Right lobe of liver (tissue), 6 donors: ENCODE data around the gene RAB4A. TPM values are rescaled to one million over a fixed set of nuclear protein-coding genes. Genes with fewer than 3 reads are reported as not detected.

Experiments used
- ATAC-seq, 4 donors: fragments of 200-7000 bp; cut with Tn5 transposase; one replicate each; pipeline ENCODE4 v1.9.1; 2020; ENCODE audit warnings: mild to moderate bottlenecking in 4 of 4, moderate library complexity in 4 of 4
- DNase-seq, 3 donors: peaks; one replicate each; pipeline ENCODE4 v3.0.0-alpha.2; 2020
- H3K27ac ChIP-seq, 3 donors: fragments of 200-600 bp; one replicate each; pipeline ENCODE4 v1.8.0; 2022
- H3K27me3 ChIP-seq, 2 donors: fragments of 200-600 bp; one replicate each; pipeline ENCODE4 v1.8.0; 2022
- H3K36me3 ChIP-seq, 4 donors: fragments of 200-600 bp; sonication (generic) in 1 of 4; one replicate each; pipeline versions ENCODE4 v1.5.1 to v1.8.0; 2017 to 2022; ENCODE audit warnings: control low read depth in 1 of 4
- H3K4me1 ChIP-seq, 4 donors: fragments of 200-600 bp; sonication (generic) in 1 of 4; one replicate each; pipeline versions ENCODE4 v1.5.1 to v1.8.0; 2017 to 2022; ENCODE audit warnings: control low read depth in 1 of 4
- H3K4me3 ChIP-seq, 3 donors: fragments of 200-600 bp; one replicate each; pipeline ENCODE4 v1.8.0; 2022
- H3K9me3 ChIP-seq, 4 donors: fragments of 200-600 bp; sonication (generic) in 1 of 4; one replicate each; pipeline versions ENCODE4 v1.5.1 to v1.8.0; 2017 to 2022; ENCODE audit warnings: control low read depth in 1 of 4
- CTCF ChIP-seq, 4 donors: fragments of 200-600 bp in 3 of 4; fragments of 450-650 bp in 1 of 4; IDR thresholded peaks; one replicate each; pipeline versions ENCODE4 v1.5.1 to v1.8.0; 2016 to 2022; ENCODE audit warnings: antibody characterized with exemption in 4 of 4, mild to moderate bottlenecking in 2 of 4
- POLR2A ChIP-seq: fragments of 450-650 bp; IDR thresholded peaks from one replicate; pipeline ENCODE4 v1.6.1; 2017; ENCODE audit warnings: antibody characterized with exemption, mild to moderate bottlenecking
- WGBS: methylation state at CpG from one replicate; pipeline ENCODE4 v1.1.6; 2018; ENCODE audit warnings: low coverage, low lambda C conversion rate; ENCODE audit not compliant: insufficient coverage; ENCODE audit errors: missing lambda C conversion rate; 5-methylcytosine and 5-hydroxymethylcytosine counted together
- intact Hi-C, 2 donors: fragments of 100-400 bp; cut with DNase I; formaldehyde crosslinking; loops; one replicate each; pipeline versions ENCODE4 v1.11.2 to v1.14.1; 2022
- total RNA-seq, 6 experiments: library from RNA; depleted of rRNA in 2 of 6; stranded (reverse); fragments of >200 nt in 2 of 6; fragmentation: NEBNext Ultra II Directional in 3 of 6; extraction: Animal tissue kit (Norgen Biotek cat#: 25700) in 3 of 6; gene quantifications; one replicate each; pipeline versions ENCODE4 v1.1.0 to v1.2.4, GENCODE V29; 2016 to 2023
- donor health status: DM: no; HTN: yes; CAD: no.
- donor health status: DM: no; HTN: no; CAD: no.
- donor health status: DM: no; HTN: no; CAD: no.
- donor health status: DM: no; HTN: yes; CAD: no.
- donor health status: DM: no; HTN: yes; CAD: no.

Gene RAB4A
- total RNA-seq, 6 experiments from 2014 or later: 23.3 to 66.4 (median 50.0) TPM

GRCh38 chr1:229296541-229296941 is 25.6 kb downstream of the RAB4A start:
- Histone ChIP-seq H3K4me1 (peaks cover 0 to 18% (median 2%) of the 10 kb centered on the region in 4 donors), H3K27me3 (no peaks in the 10 kb centered on the region), H3K9me3 (no peaks in the 10 kb centered on the region), H3K36me3 (peaks cover 0 to 25% (median 10%) of the 10 kb centered on the region in 4 donors), H3K4me3 (no peak overlapping the region), H3K27ac (peak overlapping the region in 1 of 3 donors; percentile 8)
- TF ChIP-seq POLR2A (no peak), CTCF (IDR thresholded peaks at IDR 0.05) (no peak)
- ATAC-seq (peak in 1 of 4 donors; percentile 24), DNase-seq (no peak)
- WGBS: 100% methylated on average over 1 of the region's 3 CpGs
- intact Hi-C loops: no loop called here

GRCh38 chr1:229297746-229298145 is 26.8 kb downstream of the RAB4A start:
- ATAC-seq (no peak), DNase-seq (no peak)
- intact Hi-C loops: no loop called here
- Histone ChIP-seq H3K36me3 (peaks cover 0 to 35% (median 10%) of the 10 kb centered on the region in 4 donors), H3K9me3 (no peaks in the 10 kb centered on the region), H3K4me1 (peaks cover 0 to 18% (median 2%) of the 10 kb centered on the region in 4 donors), H3K27ac (peak overlapping the region in 2 of 3 donors; percentile 25 to 54), H3K27me3 (no peaks in the 10 kb centered on the region), H3K4me3 (no peak overlapping the region)
- no peak for TF ChIP-seq POLR2A
- TF ChIP-seq CTCF (IDR thresholded peaks at IDR 0.05): no peak
- 88% methylated on average over 1 of the region's 1 CpG for WGBS

GRCh38 chr1:229298420-229298819 is 27.5 kb downstream of the RAB4A start:
- H3K9me3 ChIP-seq: no peaks in the 10 kb centered on the region
- no peak overlapping the region for H3K4me3 ChIP-seq
- intact Hi-C loops: no loop called here
- peaks cover 0 to 41% (median 10%) of the 10 kb centered on the region in 4 donors for H3K36me3 ChIP-seq
- peak; percentile 74 to 85 (median 82) for ATAC-seq
- TF ChIP-seq CTCF (IDR thresholded peaks at IDR 0.05) (no peak), POLR2A (no peak)
- peak overlapping the region in 2 of 3 donors; percentile 25 to 54 for H3K27ac ChIP-seq
- H3K4me1 ChIP-seq: peaks cover 0 to 18% (median 2%) of the 10 kb centered on the region in 4 donors
- no peaks in the 10 kb centered on the region for H3K27me3 ChIP-seq
- DNase-seq: peak in 1 of 3 donors; percentile 82

GRCh38 chr1:229298887-229299503 is 28.1 kb downstream of the RAB4A start:
- Histone ChIP-seq H3K4me1 (peaks cover 0 to 18% (median 2%) of the 10 kb centered on the region in 4 donors), H3K27me3 (no peaks in the 10 kb centered on the region), H3K27ac (peak overlapping the region in 2 of 3 donors; percentile 25 to 54), H3K36me3 (peaks cover 0 to 46% (median 12%) of the 10 kb centered on the region in 4 donors), H3K9me3 (no peaks in the 10 kb centered on the region), H3K4me3 (no peak overlapping the region)
- ATAC-seq (peak; percentile 86 to 89 (median 88)), DNase-seq (peak in 1 of 3 donors; percentile 69)
- intact Hi-C loops: no loop called here
- TF ChIP-seq POLR2A (no peak), CTCF (IDR thresholded peaks at IDR 0.05) (no peak)
- WGBS: 45% methylated on average over 5 of the region's 5 CpGs
